K562 (cell line): ENCODE measurements around the gene BSPRY. TPM values are rescaled to one million over a fixed set of nuclear protein-coding genes. Genes with fewer than 3 reads are reported as not detected.

Experiments
- ATF1 ChIP-seq, 2 experiments: fragments of 450-650 bp in 1 of 2; IDR thresholded peaks; 2 replicates each; pipeline ENCODE4 v1.6.1; 2016; ENCODE audit warnings: missing compliant biosample characterization in 1 of 2, missing genetic modification characterization in 1 of 2
- CEBPB ChIP-seq: fragments of 450-650 bp; IDR thresholded peaks from 2 replicates; pipeline ENCODE4 v1.6.1; 2016; ENCODE audit warnings: missing genetic modification characterization, missing compliant biosample characterization
- ELK1 ChIP-seq: sonication (generic); formaldehyde crosslinking; IDR thresholded peaks from 2 replicates; pipeline ENCODE4 v1.8.1; 2022; ENCODE audit warnings: missing genetic modification reagents
- EZH2 ChIP-seq: IDR thresholded peaks from 2 replicates; pipeline ENCODE4 v1.6.1; 2012; ENCODE audit warnings: low read depth, mild to moderate bottlenecking, inconsistent platforms, low read length, borderline replicate concordance
- ID3 ChIP-seq, 2 experiments: fragments of 250-450 bp in 1 of 2; fragments of 450-650 bp in 1 of 2; sonication (Bioruptor Pico) in 1 of 2; IDR thresholded peaks; 2 replicates each; pipeline versions ENCODE4 v1.6.1 to v1.8.0; 2016 to 2021; ENCODE audit warnings: mild to moderate bottlenecking in 2 of 2, moderate library complexity in 2 of 2, missing compliant biosample characterization in 1 of 2, missing genetic modification characterization in 1 of 2
- KLF16 ChIP-seq: IDR thresholded peaks from 2 replicates; pipeline ENCODE4 v1.6.1; 2016; ENCODE audit warnings: antibody characterized with exemption
- MEIS2 ChIP-seq: fragments of 450-650 bp; IDR thresholded peaks from 2 replicates; pipeline ENCODE4 v1.6.1; 2014; ENCODE audit warnings: mild to moderate bottlenecking; ENCODE audit not compliant: partially characterized antibody
- MTA2 ChIP-seq: fragments of 450-650 bp; IDR thresholded peaks from 2 replicates; pipeline ENCODE4 v1.6.1; 2016; ENCODE audit warnings: low read depth
- MYBL2 ChIP-seq, 2 experiments: fragments of 450-650 bp in 1 of 2; sonication (generic) in 1 of 2; formaldehyde crosslinking in 1 of 2; IDR thresholded peaks; 2 replicates each; pipeline versions ENCODE4 v1.6.1 to v1.8.1; 2017 to 2022; ENCODE audit warnings: borderline replicate concordance in 1 of 2, inconsistent platforms in 1 of 2, low read depth in 1 of 2, mild to moderate bottlenecking in 1 of 2, missing genetic modification reagents in 1 of 2, moderate library complexity in 1 of 2
- NFE2L1 ChIP-seq: fragments of 450-650 bp; IDR thresholded peaks from 2 replicates; pipeline ENCODE4 v1.6.1; 2016; ENCODE audit warnings: missing genetic modification characterization, low read depth, mild to moderate bottlenecking, missing compliant biosample characterization, moderate library complexity, borderline replicate concordance
- NONO ChIP-seq, 2 experiments: fragments of 200-400 bp in 1 of 2; fragments of 450-650 bp in 1 of 2; formaldehyde crosslinking in 1 of 2; IDR thresholded peaks; 2 replicates each; pipeline ENCODE4 v1.6.1; 2017; ENCODE audit warnings: low read depth in 2 of 2, mild to moderate bottlenecking in 2 of 2, moderate library complexity in 2 of 2, low read length in 1 of 2
- NR1H2 ChIP-seq: sonication (generic); formaldehyde crosslinking; IDR thresholded peaks from 2 replicates; pipeline ENCODE4 v1.4.0; 2020; ENCODE audit warnings: mild to moderate bottlenecking, missing genetic modification reagents
- PML ChIP-seq: IDR thresholded peaks from 2 replicates; pipeline ENCODE4 v1.6.1; 2012; ENCODE audit warnings: low read length, inconsistent platforms
- POLR3A ChIP-seq: IDR thresholded peaks from 2 replicates; pipeline ENCODE4 v1.6.1; 2011; ENCODE audit warnings: borderline replicate concordance, mild to moderate bottlenecking, moderate library complexity; ENCODE audit not compliant: insufficient read length, insufficient read depth; ENCODE audit errors: extremely low read depth
- PTTG1 ChIP-seq: fragments of 450-650 bp; IDR thresholded peaks from 2 replicates; pipeline ENCODE4 v1.6.1; 2016; ENCODE audit warnings: low read depth, mild to moderate bottlenecking, missing genetic modification characterization, missing compliant biosample characterization
- TEAD2 ChIP-seq: fragments of 450-650 bp; IDR thresholded peaks from 2 replicates; pipeline ENCODE4 v1.6.1; 2016; ENCODE audit warnings: missing genetic modification characterization, control low read depth, missing compliant biosample characterization
- ZBTB1 ChIP-seq: sonication (generic); formaldehyde crosslinking; IDR thresholded peaks from 2 replicates; pipeline ENCODE4 v1.8.1; 2023; ENCODE audit warnings: missing genetic modification reagents, low read depth, mild to moderate bottlenecking, borderline replicate concordance
- ZC3H11A ChIP-seq: IDR thresholded peaks from 2 replicates; pipeline ENCODE4 v1.6.1; 2012; ENCODE audit warnings: low read depth, low read length, improper control_type of control experiment
- ZFX ChIP-seq: sonication (generic); formaldehyde crosslinking; IDR thresholded peaks from 2 replicates; pipeline ENCODE4 v1.8.0; 2022; ENCODE audit warnings: mild to moderate bottlenecking, missing genetic modification reagents, moderate library complexity
- ZNF165 ChIP-seq: fragments of 250-450 bp; sonication (Bioruptor Pico); IDR thresholded peaks from 2 replicates; pipeline ENCODE4 v1.4.0; 2020; ENCODE audit warnings: borderline replicate concordance
- ZNF431 ChIP-seq: sonication (generic); formaldehyde crosslinking; IDR thresholded peaks from 2 replicates; pipeline ENCODE4 v1.8.0; 2022; ENCODE audit warnings: mild to moderate bottlenecking, missing genetic modification reagents
- ZNF699 ChIP-seq: fragments of 250-450 bp; sonication (Bioruptor Pico); IDR thresholded peaks from 2 replicates; pipeline ENCODE4 v1.8.0; 2021; ENCODE audit warnings: mild to moderate bottlenecking, moderate library complexity; ENCODE audit not compliant: insufficient replicate concordance
- ZNF778 ChIP-seq: fragments of 450-650 bp; formaldehyde crosslinking; IDR thresholded peaks from 2 replicates; pipeline ENCODE4 v1.4.0; 2020; ENCODE audit warnings: mild to moderate bottlenecking, moderate library complexity
- polyA plus RNA-seq, 8 experiments: library from polyadenylated mRNA; depleted of rRNA in 4 of 8; stranded (reverse) in 5 of 8; unstranded in 3 of 8; fragments of >200 nt; fragmentation: Nextera tagmentation in 2 of 8; fragmentation: Illumina TruSeq in 1 of 8; extraction: Ambion mirVana in 2 of 8; extraction: Trizol in 1 of 8; gene quantifications; 2 replicates each; pipeline versions ENCODE4 v1.2.1 to v1.2.3, GENCODE V29; 2011 to 2014; ENCODE audit warnings: inconsistent platforms in 1 of 8, missing spikeins in 1 of 8
- total RNA-seq, 7 experiments: library from RNA; depleted of rRNA in 6 of 7; stranded (reverse); fragments of >200 nt in 6 of 7; fragmentation: Illumina TruSeq in 2 of 7; extraction: Trizol in 2 of 7; gene quantifications; 2 replicates each; pipeline versions ENCODE4 v1.2.1 to v1.2.3, GENCODE V29; 2011 to 2021; ENCODE audit warnings: low replicate concordance in 1 of 7
- TF ChIP-seq, protein P1 (sequence below): sonication (generic); formaldehyde crosslinking; IDR thresholded peaks from 2 replicates; pipeline ENCODE4 v1.8.0; 2022; ENCODE audit warnings: mild to moderate bottlenecking, missing genetic modification reagents

Gene BSPRY
- total and polyA plus RNA-seq, 9 of the 15 experiments (the other 6 are each of a cell fraction or from before 2014, with no cell fraction given) = 0.07 to 0.67 (median 0.18) TPM

DNA sequence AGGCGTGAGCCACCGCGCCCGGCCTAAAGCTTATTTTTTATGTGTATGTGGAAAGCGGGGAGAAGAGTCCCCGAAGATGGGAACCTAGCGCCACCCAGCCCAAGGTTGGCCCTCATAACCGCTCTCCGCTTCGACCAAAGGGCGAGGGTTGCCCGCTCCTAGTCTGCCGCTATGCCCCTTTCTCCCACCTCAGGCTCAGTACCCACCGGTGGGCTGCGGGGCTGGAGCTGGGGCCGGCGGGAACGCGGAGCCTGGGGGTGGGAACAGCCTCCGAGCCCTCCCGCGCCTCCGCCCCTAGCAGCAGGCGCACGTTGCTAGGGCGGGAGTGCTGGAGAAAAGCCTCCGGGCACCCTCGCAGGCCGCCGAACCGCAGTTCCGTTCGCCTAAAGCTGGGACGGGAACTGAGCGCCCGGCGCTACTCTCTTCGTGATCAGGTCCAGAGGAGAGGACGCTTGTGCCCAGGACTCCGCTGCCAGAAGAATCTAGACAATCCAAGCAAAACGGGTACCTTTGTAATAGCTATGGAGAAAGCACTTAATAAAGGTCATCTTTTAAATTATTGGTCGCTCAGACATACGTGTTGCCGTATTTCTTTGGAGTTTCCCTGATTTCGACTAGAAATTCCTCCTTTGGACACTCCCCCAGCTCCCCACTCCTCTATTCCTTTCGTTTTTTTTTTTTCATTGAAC, 9.2 kb upstream of the BSPRY start, which contains the start of gene WDR31 (continued):
- TF ChIP-seq MTA2 (no peak), ATF1 (CRISPR knock-in tag; IDR thresholded peaks at IDR 0.05) (no peak), ATF1 (tag; IDR thresholded peaks at IDR 0.05) (peak; percentile 67), ELK1 (CRISPR knock-in tag) (no peak), PTTG1 (no peak), ZBTB1 (CRISPR knock-in tag) (no peak), NFE2L1 (tag) (no peak), ZNF778 (CRISPR knock-in tag) (no peak), NR1H2 (CRISPR knock-in tag) (peak; percentile 85; the same call in 1 of the 2 replicates), POLR3A (no peak), ZNF431 (no peak), ZC3H11A (peak; percentile 93), KLF16 (no peak), ZNF699 (no peak), PML (peak; percentile 61), ID3 (CRISPR knock-in tag; IDR thresholded peaks at IDR 0.05) (no peak), ID3 (tag; IDR thresholded peaks at IDR 0.05) (0 out of 2 replicates have a peak, but pooled peaks have one; percentile 13), ZFX (CRISPR knock-in tag) (peak; percentile 72), EZH2 (no peak), MYBL2 (IDR thresholded peaks at IDR 0.05; ENCODE audit: low read depth) (no peak), MYBL2 (CRISPR knock-in tag; IDR thresholded peaks at IDR 0.05; ENCODE audit: borderline replicate concordance) (no peak), TEAD2 (tag) (no peak), ZNF165 (CRISPR knock-in tag) (no peak), NONO (IDR thresholded peaks at IDR 0.05; ENCODE audit: low read depth in 2 of 2, low read length in 1 of 2) (peak in 1 of 2 experiments; percentile 74; a peak in 1 of 4 replicates), MEIS2 (no peak), CEBPB (no peak)
- TF ChIP-seq, protein P1, sequence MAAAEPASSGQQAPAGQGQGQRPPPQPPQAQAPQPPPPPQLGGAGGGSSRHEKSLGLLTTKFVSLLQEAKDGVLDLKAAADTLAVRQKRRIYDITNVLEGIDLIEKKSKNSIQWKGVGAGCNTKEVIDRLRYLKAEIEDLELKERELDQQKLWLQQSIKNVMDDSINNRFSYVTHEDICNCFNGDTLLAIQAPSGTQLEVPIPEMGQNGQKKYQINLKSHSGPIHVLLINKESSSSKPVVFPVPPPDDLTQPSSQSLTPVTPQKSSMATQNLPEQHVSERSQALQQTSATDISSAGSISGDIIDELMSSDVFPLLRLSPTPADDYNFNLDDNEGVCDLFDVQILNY (CRISPR knock-in tag) = no peak
